Heart left ventricle (tissue), 16 donors: ENCODE results near the gene SUPT3H. TPM values are rescaled to one million over a fixed set of nuclear protein-coding genes. Genes with fewer than 3 reads are reported as not detected.

Source experiments
- ATAC-seq, 4 donors: fragments of 200-7000 bp; cut with Tn5 transposase; one replicate each; pipeline ENCODE4 v1.9.1; 2020 to 2022; ENCODE audit warnings: moderate library complexity in 4 of 4, mild to moderate bottlenecking in 3 of 4, moderate number of reproducible peaks in 1 of 4
- DNase-seq, 5 donors: peaks; one replicate each; pipeline ENCODE4 v3.0.0-alpha.2; 2020
- H3K27ac ChIP-seq, 12 donors: fragments of 200-600 bp; sonication (generic) in 4 of 12; one replicate each; pipeline versions ENCODE4 v1.5.0 to v1.8.0; 2016 to 2022; ENCODE audit warnings: mild to moderate bottlenecking in 2 of 12
- H3K27me3 ChIP-seq, 9 donors: fragments of 200-600 bp; sonication (generic) in 2 of 9; one replicate each; pipeline versions ENCODE4 v1.5.1 to v1.8.0; 2016 to 2022; ENCODE audit warnings: mild to moderate bottlenecking in 3 of 9
- H3K36me3 ChIP-seq, 9 donors: fragments of 200-600 bp; sonication (generic) in 2 of 9; one replicate each; pipeline versions ENCODE4 v1.5.0 to v1.8.0; 2018 to 2022; ENCODE audit warnings: mild to moderate bottlenecking in 2 of 9
- H3K4me1 ChIP-seq, 12 donors: fragments of 200-600 bp; sonication (generic) in 4 of 12; one replicate each; pipeline versions ENCODE4 v1.5.0 to v1.8.0; 2016 to 2022; ENCODE audit warnings: mild to moderate bottlenecking in 3 of 12
- H3K4me3 ChIP-seq, 12 donors: fragments of 200-600 bp; sonication (generic) in 4 of 12; one replicate each; pipeline versions ENCODE4 v1.5.0 to v1.8.0; 2017 to 2022; ENCODE audit warnings: mild to moderate bottlenecking in 9 of 12, moderate library complexity in 4 of 12
- H3K9me3 ChIP-seq, 12 donors: fragments of 200-600 bp; sonication (generic) in 4 of 12; one replicate each; pipeline versions ENCODE4 v1.5.0 to v1.8.0; 2016 to 2022; ENCODE audit warnings: mild to moderate bottlenecking in 1 of 12
- POLR2A ChIP-seq, 2 donors: fragments of 450-650 bp; IDR thresholded peaks; one replicate each; pipeline ENCODE4 v1.6.1; 2017; ENCODE audit warnings: antibody characterized with exemption in 2 of 2, mild to moderate bottlenecking in 2 of 2, moderate library complexity in 2 of 2
- WGBS, 4 donors: extraction: QIAGEN DNeasy Blood & Tissue Kit in 2 of 4; methylation state at CpG; one replicate each; pipeline versions ENCODE4 v1.1.5 to v1.1.7; 2013 to 2018; 5-methylcytosine and 5-hydroxymethylcytosine counted together
- intact Hi-C, 10 donors: fragments of 100-400 bp; cut with DNase I; formaldehyde crosslinking; loops; one replicate each; pipeline versions ENCODE4 v1.11.1 to v1.14.2; 2022
- polyA plus RNA-seq, 2 donors: library from polyadenylated mRNA; stranded (reverse); fragments of 200-250 nt; gene quantifications; one replicate each; pipeline ENCODE4 v1.2.3, GENCODE V29; 2013
- total RNA-seq, 9 donors: library from RNA; depleted of rRNA in 2 of 9; stranded (reverse); fragments of >200 nt in 2 of 9; fragmentation: NEBNext Ultra II Directional in 3 of 9; extraction: Animal tissue kit (Norgen Biotek cat#: 25700) in 3 of 9; gene quantifications; one replicate each; pipeline versions ENCODE4 v1.1.0 to v1.2.4, GENCODE V29; 2016 to 2023
- TF ChIP-seq, protein P1 (sequence below), 12 donors: fragments of 200-600 bp; sonication (generic) in 4 of 12; IDR thresholded peaks; one replicate each; pipeline versions ENCODE4 v1.5.0 to v1.8.0; 2018 to 2022; ENCODE audit warnings: antibody characterized with exemption in 12 of 12, mild to moderate bottlenecking in 5 of 12
- donor health status: ischemic (EF 13 %, LVEDD 7.1; RV severe dilation, severe dysfunction).
- donor health status: healthy with polysubstance abuse.
- donor health status: DM: no; HTN: yes; CAD: no.
- donor health status: DM: no; HTN: no; CAD: no.
- donor health status: ischemic (EF 25% LVEDD 6.9; RV normal size, moderate dysfunction).
- donor health status: ischemic (EF 25% LVEDD 5.7; RV mildly dilated, moderate dysfunction).
- donor health status: healthy.
- donor health status: DM: yes; HTN: yes; CAD: no.
- donor health status: ischemic (EF 35%, LVEDD 5.7; RV mildly dilated, moderate dysfunction).
- donor health status: nonischemic (EF 11% LVEDD 7.7; RV severe dilation, severe dysfunction).
- donor health status: DM: yes; HTN: yes; CAD: no.
- donor health status: PGD.
- donor health status: ischemic (EF 29% LVEDD 5.4; RV normal size, mild dysfunction).
- donor health status: nonischemic (EF 23%, LVEDD 6.1; RV moderate dilation, normal function).

Gene SUPT3H
- total and polyA plus RNA-seq, 11 donors: 1.5 to 8.1 (median 4.1) TPM

DNA sequence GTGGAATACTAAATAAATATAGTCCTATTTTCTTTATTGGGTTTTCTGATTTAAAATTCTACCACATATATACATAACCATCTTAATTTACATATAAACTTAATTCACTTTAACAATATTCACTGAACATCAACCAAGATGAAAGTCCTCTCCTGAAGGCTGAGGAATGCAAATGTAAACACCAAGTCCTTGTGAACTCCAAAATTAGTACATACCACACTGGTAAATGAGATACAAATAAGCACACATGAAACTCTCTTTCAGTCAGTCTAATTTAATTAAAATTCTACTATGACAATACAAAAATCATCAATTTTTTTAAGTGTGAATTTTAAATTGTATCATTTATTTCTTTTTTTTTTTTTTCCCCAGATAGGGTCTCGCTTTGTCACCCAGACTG lies 254.7 kb downstream of the SUPT3H start:
- Histone ChIP-seq H3K36me3 (no peaks in the 10 kb centered on the region), H3K4me1 (peaks cover 0 to 14% (median 1%) of the 10 kb centered on the region in 12 donors), H3K9me3 (no peaks in the 10 kb centered on the region), H3K27me3 (no peaks in the 10 kb centered on the region), H3K4me3 (no peak overlapping the region), H3K27ac (no peak overlapping the region)
- ATAC-seq: no peak
- intact Hi-C loops: no loop called here
- 94 to 100% (median 98%) methylated on average over 1 of the region's 1 CpG for WGBS, 4 donors
- TF ChIP-seq POLR2A (IDR thresholded peaks at IDR 0.05): no peak
- TF ChIP-seq, protein P1, sequence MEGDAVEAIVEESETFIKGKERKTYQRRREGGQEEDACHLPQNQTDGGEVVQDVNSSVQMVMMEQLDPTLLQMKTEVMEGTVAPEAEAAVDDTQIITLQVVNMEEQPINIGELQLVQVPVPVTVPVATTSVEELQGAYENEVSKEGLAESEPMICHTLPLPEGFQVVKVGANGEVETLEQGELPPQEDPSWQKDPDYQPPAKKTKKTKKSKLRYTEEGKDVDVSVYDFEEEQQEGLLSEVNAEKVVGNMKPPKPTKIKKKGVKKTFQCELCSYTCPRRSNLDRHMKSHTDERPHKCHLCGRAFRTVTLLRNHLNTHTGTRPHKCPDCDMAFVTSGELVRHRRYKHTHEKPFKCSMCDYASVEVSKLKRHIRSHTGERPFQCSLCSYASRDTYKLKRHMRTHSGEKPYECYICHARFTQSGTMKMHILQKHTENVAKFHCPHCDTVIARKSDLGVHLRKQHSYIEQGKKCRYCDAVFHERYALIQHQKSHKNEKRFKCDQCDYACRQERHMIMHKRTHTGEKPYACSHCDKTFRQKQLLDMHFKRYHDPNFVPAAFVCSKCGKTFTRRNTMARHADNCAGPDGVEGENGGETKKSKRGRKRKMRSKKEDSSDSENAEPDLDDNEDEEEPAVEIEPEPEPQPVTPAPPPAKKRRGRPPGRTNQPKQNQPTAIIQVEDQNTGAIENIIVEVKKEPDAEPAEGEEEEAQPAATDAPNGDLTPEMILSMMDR (IDR thresholded peaks at IDR 0.05): no peak
- no peak for DNase-seq

DNA sequence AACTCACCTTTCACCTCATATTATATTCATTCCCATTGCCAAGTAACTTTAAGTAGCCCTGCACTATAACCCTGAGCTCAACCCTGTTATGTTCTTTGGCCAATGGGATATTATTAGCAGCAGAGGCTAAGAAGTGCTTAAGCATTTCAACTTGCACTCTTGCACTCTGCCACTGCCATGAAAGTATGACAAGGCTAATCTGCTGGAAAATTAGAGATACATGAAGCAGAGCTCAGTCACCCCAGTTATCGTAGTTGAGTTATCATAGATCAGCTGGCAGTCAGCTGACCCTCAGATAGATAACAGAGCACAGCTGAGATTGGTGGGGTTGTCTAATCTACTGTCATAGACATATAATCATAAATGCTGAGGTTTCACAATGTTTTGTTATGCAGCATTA lies 259.0 kb downstream of the SUPT3H start:
- WGBS, 4 donors: 14 to 46% (median 31%) methylated on average over 1 of the region's 1 CpG
- Histone ChIP-seq H3K4me1 (peaks cover 0 to 22% (median 4%) of the 10 kb centered on the region in 12 donors), H3K27me3 (no peaks in the 10 kb centered on the region), H3K27ac (peak overlapping the region in 8 of 12 donors; percentile 15 to 66 (median 44)), H3K9me3 (no peaks in the 10 kb centered on the region), H3K4me3 (no peak overlapping the region), H3K36me3 (no peaks in the 10 kb centered on the region)
- DNase-seq (no peak), ATAC-seq (peak; percentile 82 to 99 (median 94))
- intact Hi-C loops: no loop called here
- no peak for TF ChIP-seq POLR2A (IDR thresholded peaks at IDR 0.05)
- TF ChIP-seq, protein P1 (IDR thresholded peaks at IDR 0.05): no peak

DNA sequence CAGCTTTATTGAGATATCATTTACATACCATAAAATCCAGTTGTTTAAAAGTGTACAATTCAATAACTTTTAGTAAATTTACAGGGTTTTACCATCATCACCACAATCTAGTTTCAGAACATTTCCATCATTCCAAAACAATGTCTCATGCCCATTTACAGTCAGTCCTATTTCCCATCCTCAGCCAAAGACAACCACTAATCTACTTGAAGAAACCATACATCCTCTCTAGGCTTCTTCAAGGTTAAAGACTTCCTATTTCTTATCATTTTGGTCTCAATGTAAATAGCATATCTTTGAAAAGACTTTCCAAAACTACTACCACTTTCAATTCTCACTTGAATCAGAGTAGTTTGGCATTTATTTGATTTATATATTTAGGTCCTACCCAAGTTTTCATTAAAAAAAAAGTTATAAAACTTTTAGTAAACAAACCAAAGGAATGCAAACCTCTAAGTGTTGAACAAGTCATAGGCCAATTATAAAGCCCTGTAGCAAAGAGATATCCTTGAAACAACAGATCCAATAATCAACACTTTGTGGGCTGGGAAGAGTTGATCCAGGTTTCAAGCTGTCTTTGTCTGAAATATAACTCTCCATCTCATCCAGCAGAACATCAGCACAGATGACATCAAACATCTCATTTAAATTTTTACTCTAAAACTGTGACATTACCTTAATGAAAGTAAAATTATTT lies 260.9 kb downstream of the SUPT3H start:
- DNase-seq: no peak
- TF ChIP-seq, protein P1 (IDR thresholded peaks at IDR 0.05): no peak
- TF ChIP-seq POLR2A (IDR thresholded peaks at IDR 0.05): no peak
- Histone ChIP-seq H3K4me1 (peaks cover 0 to 22% (median 4%) of the 10 kb centered on the region in 12 donors), H3K27me3 (no peaks in the 10 kb centered on the region), H3K9me3 (no peaks in the 10 kb centered on the region), H3K36me3 (no peaks in the 10 kb centered on the region), H3K27ac (no peak overlapping the region), H3K4me3 (no peak overlapping the region)
- intact Hi-C loops: no loop called here
- no peak for ATAC-seq

DNA sequence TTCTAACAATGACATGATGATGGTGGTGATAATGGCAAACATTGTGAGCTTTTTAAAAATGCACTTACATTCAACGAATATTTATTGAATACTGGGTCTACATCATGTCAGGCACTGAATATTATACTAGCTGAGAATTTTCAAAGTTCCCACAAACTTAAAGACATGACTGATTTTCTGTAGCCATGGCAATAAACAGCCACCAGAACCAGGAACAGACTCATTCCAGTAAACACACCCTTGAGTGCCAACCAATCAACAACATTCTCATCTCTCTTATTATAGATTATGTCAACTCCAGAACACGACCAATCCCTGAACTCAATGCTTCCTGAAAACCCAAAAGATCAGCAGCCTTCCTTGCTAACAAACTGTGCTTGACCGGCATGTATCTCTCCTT lies 262.0 kb downstream of the SUPT3H start:
- DNase-seq: no peak
- peak in 1 of 4 donors; percentile 42 for ATAC-seq
- intact Hi-C loops: no loop called here
- Histone ChIP-seq H3K4me1 (peaks cover 0 to 22% (median 4%) of the 10 kb centered on the region in 12 donors), H3K9me3 (no peaks in the 10 kb centered on the region), H3K27ac (no peak overlapping the region), H3K27me3 (no peaks in the 10 kb centered on the region), H3K36me3 (no peaks in the 10 kb centered on the region), H3K4me3 (no peak overlapping the region)
- TF ChIP-seq, protein P1 (IDR thresholded peaks at IDR 0.05): no peak
- TF ChIP-seq POLR2A (IDR thresholded peaks at IDR 0.05): no peak
- WGBS, 4 donors: 50 to 57% (median 51%) methylated on average over 3 of the region's 3 CpGs
